K562 (cell line): ENCODE data around the gene SCN1A.

Experiments used
- CREB1 ChIP-seq, 2 experiments: sonication (generic) in 1 of 2; formaldehyde crosslinking in 1 of 2; IDR thresholded peaks; 2 replicates each; pipeline versions ENCODE4 v1.6.1 to v1.8.0; 2012 to 2022; ENCODE audit warnings: inconsistent platforms in 1 of 2, mild to moderate bottlenecking in 1 of 2, missing genetic modification reagents in 1 of 2, moderate library complexity in 1 of 2
- CREB5 ChIP-seq: fragments of 250-450 bp; sonication (Bioruptor Pico); IDR thresholded peaks from 2 replicates; pipeline ENCODE4 v1.5.0; 2020; ENCODE audit warnings: mild to moderate bottlenecking
- CTCF ChIP-seq, 3 experiments: IDR thresholded peaks in 2 of 3; conservative IDR thresholded peaks in 1 of 3; 2 replicates each; pipeline ENCODE4 v1.5.1; 2011 to 2012; ENCODE audit warnings: low read length in 3 of 3, mild to moderate bottlenecking in 3 of 3, control low read depth in 2 of 3, improper control_type of control experiment in 1 of 3, inconsistent platforms in 1 of 3, low read depth in 1 of 3, mixed read lengths in 1 of 3, moderate library complexity in 1 of 3; ENCODE audit not compliant: insufficient read depth in 2 of 3
- ELF1 ChIP-seq: fragments of 200-800 bp; sonication (Bioruptor generic); IDR thresholded peaks from 2 replicates; pipeline ENCODE4 v1.6.1; 2016; ENCODE audit warnings: missing genetic modification characterization, missing compliant biosample characterization
- EZH2 ChIP-seq: IDR thresholded peaks from 2 replicates; pipeline ENCODE4 v1.6.1; 2012; ENCODE audit warnings: low read depth, mild to moderate bottlenecking, inconsistent platforms, low read length, borderline replicate concordance
- FOXM1 ChIP-seq, 2 experiments: fragments of 450-650 bp in 1 of 2; sonication (generic) in 1 of 2; formaldehyde crosslinking in 1 of 2; IDR thresholded peaks; 2 replicates each; pipeline versions ENCODE4 v1.6.1 to v1.9.0; 2017 to 2022; ENCODE audit warnings: low read depth in 2 of 2, mild to moderate bottlenecking in 2 of 2, missing genetic modification reagents in 1 of 2, moderate library complexity in 1 of 2
- POLR2A ChIP-seq: fragments of 450-650 bp; conservative IDR thresholded peaks from 2 replicates; pipeline ENCODE4 v1.6.1; 2016
- RBM39 ChIP-seq: fragments of 200-400 bp; formaldehyde crosslinking; optimal IDR thresholded peaks from 2 replicates; pipeline ENCODE3; 2018; ENCODE audit warnings: low read depth, low read length
- SMARCA4 ChIP-seq: fragments of 450-650 bp; IDR thresholded peaks from 2 replicates; pipeline ENCODE4 v1.6.1; 2016
- SMC3 ChIP-seq: conservative IDR thresholded peaks from 2 replicates; pipeline ENCODE4 v1.6.1; 2011; ENCODE audit warnings: low read depth, low read length, improper control_type of control experiment; ENCODE audit not compliant: insufficient read depth
- SRF ChIP-seq, 2 experiments: fragments of 250-450, 450-650 bp in 1 of 2; sonication (Bioruptor Pico) in 1 of 2; sonication (generic) in 1 of 2; formaldehyde crosslinking; IDR thresholded peaks; 2 replicates each; pipeline versions ENCODE4 v1.5.0 to v1.5.1; 2020 to 2022; ENCODE audit warnings: mild to moderate bottlenecking in 1 of 2, missing genetic modification reagents in 1 of 2
- ZNF217 ChIP-seq: sonication (generic); formaldehyde crosslinking; IDR thresholded peaks from 2 replicates; pipeline ENCODE4 v1.8.0; 2022; ENCODE audit warnings: mild to moderate bottlenecking, missing genetic modification reagents

GRCh38 chr2:166127217-166128155 lies at the start of gene SCN1A:
- no peak for TF ChIP-seq ELF1 (tag)
- no peak for TF ChIP-seq SMARCA4
- no peak for TF ChIP-seq POLR2A
- TF ChIP-seq ZNF217 (CRISPR knock-in tag), result no peak
- TF ChIP-seq SMC3, result peak; percentile 48
- no peak for TF ChIP-seq CREB5
- no peak for TF ChIP-seq SRF (CRISPR knock-in tag; IDR thresholded peaks at IDR 0.05)
- no peak for TF ChIP-seq FOXM1 (IDR thresholded peaks at IDR 0.05; ENCODE audit: low read depth)
- no peak for TF ChIP-seq FOXM1 (CRISPR knock-in tag; IDR thresholded peaks at IDR 0.05; ENCODE audit: low read depth)
- TF ChIP-seq RBM39, result no peak
- TF ChIP-seq CREB1 (IDR thresholded peaks at IDR 0.05), result no peak
- no peak for TF ChIP-seq CREB1 (CRISPR knock-in tag; IDR thresholded peaks at IDR 0.05)
- peak; percentile 38 to 82 (median 64); a peak in 5 of 6 replicates for TF ChIP-seq CTCF (IDR thresholded peaks at IDR 0.05 in 2 of 3, conservative IDR thresholded peaks at IDR 0.05 in 1 of 3; ENCODE audit: insufficient read depth in 2 of 3, low read depth in 1 of 3, low read length in 3 of 3)
- TF ChIP-seq EZH2, result no peak
